Stimulated activated memory B cell treated with anti-CD40 and anti-IgM and Interleukin-4, amounts not matched to agents 10 μg/mL and 1 μg/mL and 100 μg/mL, for 72 hours (primary cell): ENCODE measurements around the gene HSD11B2.
A peak's percentile ranks its signal among the peaks of the same experiment; 100 is the strongest.

Experiments used
- ATAC-seq: fragments of 150-1000 bp; cut with Tn5 transposase; 2 replicates; pipeline ENCODE4 v1.10.0; 2021
- H3K27ac Mint-ChIP-seq: one replicate; pipeline ENCODE4 v1.8.0; 2022; ENCODE audit warnings: mild to moderate bottlenecking, mixed read lengths
- H3K27me3 Mint-ChIP-seq: one replicate; pipeline ENCODE4 v1.8.0; 2022; ENCODE audit warnings: mixed read lengths
- H3K36me3 Mint-ChIP-seq: one replicate; pipeline ENCODE4 v1.8.0; 2022; ENCODE audit warnings: mixed read lengths
- H3K4me1 Mint-ChIP-seq: one replicate; pipeline ENCODE4 v1.8.0; 2022; ENCODE audit warnings: mixed read lengths
- H3K4me3 Mint-ChIP-seq: one replicate; pipeline ENCODE4 v1.8.0; 2022; ENCODE audit warnings: mild to moderate bottlenecking, moderate library complexity, mixed read lengths
- H3K9me3 Mint-ChIP-seq: one replicate; pipeline ENCODE4 v1.8.0; 2022; ENCODE audit warnings: mixed read lengths

HSD11B2 gene

DNA sequence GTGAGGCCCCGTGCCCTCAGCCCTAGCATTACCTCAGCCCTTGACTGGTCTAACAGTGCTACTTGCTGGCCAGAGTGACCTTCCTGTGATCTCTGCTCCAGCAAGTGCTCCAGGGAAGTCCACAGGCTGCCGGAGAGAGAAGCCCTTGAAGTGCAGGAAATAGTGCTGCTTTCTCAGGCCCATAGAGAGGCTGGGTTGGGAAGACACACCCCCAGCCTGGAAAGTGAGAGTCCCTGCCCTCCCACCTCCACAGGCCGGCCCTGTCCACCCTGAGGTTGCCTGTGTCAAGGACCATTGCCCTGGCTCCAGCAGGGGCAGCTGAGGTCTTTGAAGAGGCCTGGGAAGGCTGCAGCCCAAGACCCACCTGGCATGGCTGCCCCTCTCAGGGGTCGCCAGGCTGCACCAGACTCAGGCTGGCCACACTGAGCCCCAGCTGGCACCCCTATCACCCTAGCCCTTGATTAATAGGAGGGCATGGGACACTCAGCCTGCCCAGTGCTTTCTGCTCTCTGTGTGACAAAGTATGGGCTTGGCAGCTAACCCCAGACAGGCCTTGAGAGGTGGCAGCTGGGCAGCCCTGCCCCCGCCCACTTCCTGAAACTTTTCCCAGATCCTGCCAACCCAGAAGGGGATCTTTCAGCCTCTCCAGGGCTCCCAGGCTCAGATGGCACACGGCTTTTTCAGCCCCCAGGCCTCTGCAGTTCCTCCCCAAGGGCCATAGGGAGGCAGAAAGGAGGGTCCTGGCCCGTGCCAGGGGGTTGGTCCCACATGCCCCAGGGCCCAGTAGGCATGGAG is 28.3 kb downstream of the HSD11B2 start:
- no peak overlapping the region for H3K27ac Mint-ChIP-seq
- no peaks in the 10 kb centered on the region for H3K9me3 Mint-ChIP-seq
- no peak overlapping the region for H3K4me3 Mint-ChIP-seq
- no peaks in the 10 kb centered on the region for H3K27me3 Mint-ChIP-seq
- no peak for ATAC-seq
- peaks cover 23% of the 10 kb centered on the region for H3K36me3 Mint-ChIP-seq
- H3K4me1 Mint-ChIP-seq, result peaks cover 72% of the 10 kb centered on the region

GRCh38 chr16:67459861-67460150 is 28.9 kb downstream of the HSD11B2 start:
- H3K27ac Mint-ChIP-seq, result no peak overlapping the region

DNA sequence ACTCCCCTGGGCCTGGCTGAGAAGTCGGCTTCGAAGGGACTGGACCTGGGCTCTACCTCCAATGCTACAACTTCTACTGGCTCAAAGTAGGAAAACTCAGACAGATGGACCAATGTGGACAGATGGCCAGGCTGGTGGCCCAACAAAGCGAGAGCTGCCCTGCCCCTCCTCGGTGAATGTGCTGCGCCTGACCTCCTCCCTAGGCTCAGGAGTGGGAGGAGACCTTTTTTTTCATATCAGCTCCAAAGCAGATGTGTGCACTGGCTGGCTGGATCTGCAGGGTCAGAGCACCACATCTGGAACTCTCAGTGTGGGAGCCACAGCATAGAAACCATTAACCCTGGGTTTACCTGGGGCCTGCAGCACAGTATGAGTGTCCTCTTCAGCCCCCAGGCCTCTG is 29.2 kb downstream of the HSD11B2 start:
- Mint-ChIP-seq H3K36me3 (peaks cover 16% of the 10 kb centered on the region), H3K9me3 (no peaks in the 10 kb centered on the region), H3K27ac (no peak overlapping the region), H3K4me3 (no peak overlapping the region), H3K27me3 (no peaks in the 10 kb centered on the region), H3K4me1 (peaks cover 72% of the 10 kb centered on the region)
- no peak for ATAC-seq

More at GRCh38 chr16:67459861-67460150, 28.9 kb downstream of the HSD11B2 start:
- Mint-ChIP-seq H3K27me3 (no peaks in the 10 kb centered on the region), H3K9me3 (no peaks in the 10 kb centered on the region), H3K4me3 (no peak overlapping the region), H3K4me1 (peaks cover 72% of the 10 kb centered on the region), H3K36me3 (peaks cover 20% of the 10 kb centered on the region)
- no peak for ATAC-seq

DNA sequence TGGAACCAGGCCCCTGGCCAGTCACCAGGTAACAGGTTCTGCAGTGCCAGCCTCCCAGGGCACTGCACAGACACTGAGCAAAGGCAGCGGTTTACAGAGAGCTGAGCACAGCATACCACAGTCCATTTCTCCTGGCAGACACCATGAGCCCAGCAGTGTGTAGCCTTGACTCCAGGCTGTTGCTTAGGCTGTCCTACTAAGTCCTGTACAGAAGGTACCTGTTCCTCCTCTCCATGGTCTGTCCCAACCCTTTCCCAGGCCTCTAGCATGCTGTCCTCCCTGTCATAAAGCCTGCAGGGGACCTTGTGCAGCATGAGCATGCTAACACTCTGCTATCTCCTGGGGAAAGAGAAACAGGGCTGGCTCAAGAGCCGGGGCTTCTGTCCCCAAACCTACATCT is 30.0 kb downstream of the HSD11B2 start:
- peaks cover 16% of the 10 kb centered on the region for H3K36me3 Mint-ChIP-seq
- H3K9me3 Mint-ChIP-seq, result no peaks in the 10 kb centered on the region
- no peaks in the 10 kb centered on the region for H3K27me3 Mint-ChIP-seq
- H3K4me3 Mint-ChIP-seq, result no peak overlapping the region
- ATAC-seq, result no peak
- H3K27ac Mint-ChIP-seq, result no peak overlapping the region
- H3K4me1 Mint-ChIP-seq, result peaks cover 72% of the 10 kb centered on the region

GRCh38 chr16:67461600-67462278 is 30.8 kb downstream of the HSD11B2 start:
- H3K27ac Mint-ChIP-seq, result no peak overlapping the region

GRCh38 chr16:67462279-67462655 is 31.3 kb downstream of the HSD11B2 start:
- no peak for ATAC-seq
- peaks cover 16% of the 10 kb centered on the region for H3K36me3 Mint-ChIP-seq
- no peaks in the 10 kb centered on the region for H3K27me3 Mint-ChIP-seq
- peaks cover 72% of the 10 kb centered on the region for H3K4me1 Mint-ChIP-seq
- no peak overlapping the region for H3K27ac Mint-ChIP-seq
- H3K4me3 Mint-ChIP-seq, result no peak overlapping the region
- H3K9me3 Mint-ChIP-seq, result no peaks in the 10 kb centered on the region

More at GRCh38 chr16:67461600-67462278, 30.8 kb downstream of the HSD11B2 start:
- peaks cover 72% of the 10 kb centered on the region for H3K4me1 Mint-ChIP-seq
- no peak overlapping the region for H3K4me3 Mint-ChIP-seq
- H3K27me3 Mint-ChIP-seq, result no peaks in the 10 kb centered on the region
- H3K36me3 Mint-ChIP-seq, result peaks cover 16% of the 10 kb centered on the region
- ATAC-seq, result no peak
- H3K9me3 Mint-ChIP-seq, result no peaks in the 10 kb centered on the region

DNA sequence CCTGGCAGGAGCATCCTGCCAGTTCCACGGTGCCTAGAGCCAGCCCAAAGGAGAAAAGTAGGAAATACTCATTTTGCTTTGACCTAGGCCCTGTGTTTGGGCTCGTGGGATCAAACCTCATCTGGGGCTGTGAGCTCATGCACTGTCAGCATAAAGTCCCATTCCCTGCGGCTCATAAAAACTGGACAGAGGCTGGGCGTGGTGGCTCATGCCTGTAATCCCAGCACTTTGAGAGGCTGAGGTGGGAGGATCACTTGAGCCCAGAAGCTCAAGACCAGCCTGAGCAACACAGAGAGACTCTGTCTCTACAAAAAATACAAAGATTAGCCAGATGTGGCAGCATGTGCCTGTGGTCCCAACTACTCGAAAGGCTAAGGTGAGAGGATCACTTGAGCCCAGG is 32.1 kb downstream of the HSD11B2 start:
- no peak for ATAC-seq
- H3K4me1 Mint-ChIP-seq, result peaks cover 80% of the 10 kb centered on the region
- no peaks in the 10 kb centered on the region for H3K27me3 Mint-ChIP-seq
- no peak overlapping the region for H3K4me3 Mint-ChIP-seq
- H3K9me3 Mint-ChIP-seq, result no peaks in the 10 kb centered on the region
- H3K27ac Mint-ChIP-seq, result no peak overlapping the region
- peaks cover 20% of the 10 kb centered on the region for H3K36me3 Mint-ChIP-seq

- no peak for ATAC-seq
- peaks cover 82% of the 10 kb centered on the region for H3K4me1 Mint-ChIP-seq
- H3K36me3 Mint-ChIP-seq, result peaks cover 23% of the 10 kb centered on the region
Measured at GRCh38 chr16:67463691-67464090, 32.8 kb downstream of the HSD11B2 start.

DNA sequence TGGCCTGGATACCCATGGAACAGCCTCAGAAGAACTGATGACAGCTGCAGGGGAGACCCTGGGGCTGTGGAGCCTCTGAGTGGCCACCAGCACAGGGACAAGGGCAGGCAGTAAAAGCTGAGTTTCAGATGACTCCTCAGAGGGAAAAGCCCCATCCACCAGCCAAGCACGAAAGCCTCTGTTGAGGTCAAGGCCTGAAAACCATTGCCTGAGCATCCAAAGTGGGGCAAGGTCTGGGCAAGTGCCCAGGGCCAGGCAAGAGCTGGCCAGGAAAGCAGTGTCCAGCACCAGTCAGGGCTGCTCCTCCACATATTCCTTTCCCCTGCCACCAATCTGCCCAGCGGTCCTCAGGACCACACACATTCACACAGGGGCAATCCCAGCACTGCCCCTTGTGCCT is 33.6 kb downstream of the HSD11B2 start:
- no peaks in the 10 kb centered on the region for H3K27me3 Mint-ChIP-seq

More at GRCh38 chr16:67463691-67464090, 32.8 kb downstream of the HSD11B2 start:
- no peak overlapping the region for H3K4me3 Mint-ChIP-seq
- no peaks in the 10 kb centered on the region for H3K27me3 Mint-ChIP-seq
- no peaks in the 10 kb centered on the region for H3K9me3 Mint-ChIP-seq
- no peak overlapping the region for H3K27ac Mint-ChIP-seq

DNA sequence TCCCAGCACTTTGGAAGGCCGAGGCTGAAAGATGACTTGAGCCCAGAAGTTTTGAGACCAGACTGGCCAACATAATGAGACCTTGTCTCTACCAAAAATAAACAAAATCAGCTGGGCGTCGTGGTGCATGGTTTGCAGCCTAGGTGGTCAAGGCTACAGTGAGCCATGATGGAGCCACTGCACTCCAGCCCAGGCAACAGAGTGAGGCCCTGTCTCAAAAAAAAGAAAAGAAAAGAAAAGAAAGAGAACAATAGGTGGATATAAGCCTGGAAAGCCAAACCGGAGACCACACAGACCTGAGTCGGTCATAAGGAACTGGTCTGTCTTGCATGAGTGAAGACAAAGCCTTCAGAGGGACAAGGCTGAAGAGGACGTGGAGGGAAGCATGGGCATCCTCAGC is 35.7 kb downstream of the HSD11B2 start:
- ATAC-seq, result no peak
- no peak overlapping the region for H3K4me3 Mint-ChIP-seq
- H3K4me1 Mint-ChIP-seq, result peaks cover 90% of the 10 kb centered on the region

More for the DNA sequence above, 33.6 kb downstream of the HSD11B2 start:
- Mint-ChIP-seq H3K4me1 (peaks cover 86% of the 10 kb centered on the region), H3K9me3 (no peaks in the 10 kb centered on the region), H3K27ac (no peak overlapping the region), H3K36me3 (peaks cover 20% of the 10 kb centered on the region), H3K4me3 (no peak overlapping the region)
- ATAC-seq, result no peak

GRCh38 chr16:67468731-67469130 is 37.8 kb downstream of the HSD11B2 start:
- no peaks in the 10 kb centered on the region for H3K27me3 Mint-ChIP-seq
- ATAC-seq, result no peak
- H3K36me3 Mint-ChIP-seq, result peaks cover 21% of the 10 kb centered on the region
- no peaks in the 10 kb centered on the region for H3K9me3 Mint-ChIP-seq
- H3K4me1 Mint-ChIP-seq, result peaks cover 89% of the 10 kb centered on the region
- no peak overlapping the region for H3K4me3 Mint-ChIP-seq
- H3K27ac Mint-ChIP-seq, result peak overlapping the region; percentile 71

More for the DNA sequence above, 35.7 kb downstream of the HSD11B2 start:
- no peak overlapping the region for H3K27ac Mint-ChIP-seq
- H3K27me3 Mint-ChIP-seq, result no peaks in the 10 kb centered on the region
- no peaks in the 10 kb centered on the region for H3K9me3 Mint-ChIP-seq
- H3K36me3 Mint-ChIP-seq, result peaks cover 18% of the 10 kb centered on the region

- ATAC-seq, result no peak
- peaks cover 89% of the 10 kb centered on the region for H3K4me1 Mint-ChIP-seq
- H3K36me3 Mint-ChIP-seq, result peaks cover 36% of the 10 kb centered on the region
- H3K27me3 Mint-ChIP-seq, result no peaks in the 10 kb centered on the region
- no peak overlapping the region for H3K4me3 Mint-ChIP-seq
- no peaks in the 10 kb centered on the region for H3K9me3 Mint-ChIP-seq
- H3K27ac Mint-ChIP-seq, result no peak overlapping the region
Measured at GRCh38 chr16:67470359-67470758, 39.4 kb downstream of the HSD11B2 start.

DNA sequence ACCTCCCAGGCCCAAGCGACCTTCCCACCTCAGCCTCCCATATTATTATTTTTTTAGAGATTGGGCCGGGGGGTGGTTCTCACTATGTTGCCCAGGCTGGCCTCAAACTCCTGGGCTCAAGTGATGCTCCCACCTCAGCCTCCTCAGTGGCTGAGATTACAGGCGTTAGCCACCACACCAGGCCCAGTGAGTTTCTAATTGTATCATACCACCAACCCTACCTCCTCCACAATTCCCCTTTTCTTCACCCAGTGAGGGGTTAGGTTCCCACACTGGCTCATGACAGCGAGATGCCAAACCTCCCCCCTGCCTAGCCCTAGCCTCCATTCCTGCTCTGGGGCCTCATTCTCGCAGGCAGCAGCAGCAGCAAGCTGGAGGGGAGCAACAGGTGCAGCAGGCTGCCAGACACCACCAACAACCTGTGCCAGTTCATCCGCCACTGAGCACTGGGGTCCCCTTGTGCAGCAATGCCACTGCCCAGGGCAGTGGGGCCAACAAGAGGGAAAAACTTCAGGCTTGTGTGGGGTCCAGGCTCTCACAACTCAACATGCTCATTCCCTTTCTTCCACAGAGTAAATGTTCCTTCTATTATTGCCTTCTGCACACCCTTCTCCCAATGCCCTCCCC is 41.0 kb downstream of the HSD11B2 start:
- Mint-ChIP-seq H3K27me3 (no peaks in the 10 kb centered on the region), H3K4me3 (no peak overlapping the region), H3K9me3 (no peaks in the 10 kb centered on the region), H3K36me3 (peaks cover 36% of the 10 kb centered on the region), H3K27ac (no peak overlapping the region), H3K4me1 (peaks cover 77% of the 10 kb centered on the region)
- no peak for ATAC-seq

DNA sequence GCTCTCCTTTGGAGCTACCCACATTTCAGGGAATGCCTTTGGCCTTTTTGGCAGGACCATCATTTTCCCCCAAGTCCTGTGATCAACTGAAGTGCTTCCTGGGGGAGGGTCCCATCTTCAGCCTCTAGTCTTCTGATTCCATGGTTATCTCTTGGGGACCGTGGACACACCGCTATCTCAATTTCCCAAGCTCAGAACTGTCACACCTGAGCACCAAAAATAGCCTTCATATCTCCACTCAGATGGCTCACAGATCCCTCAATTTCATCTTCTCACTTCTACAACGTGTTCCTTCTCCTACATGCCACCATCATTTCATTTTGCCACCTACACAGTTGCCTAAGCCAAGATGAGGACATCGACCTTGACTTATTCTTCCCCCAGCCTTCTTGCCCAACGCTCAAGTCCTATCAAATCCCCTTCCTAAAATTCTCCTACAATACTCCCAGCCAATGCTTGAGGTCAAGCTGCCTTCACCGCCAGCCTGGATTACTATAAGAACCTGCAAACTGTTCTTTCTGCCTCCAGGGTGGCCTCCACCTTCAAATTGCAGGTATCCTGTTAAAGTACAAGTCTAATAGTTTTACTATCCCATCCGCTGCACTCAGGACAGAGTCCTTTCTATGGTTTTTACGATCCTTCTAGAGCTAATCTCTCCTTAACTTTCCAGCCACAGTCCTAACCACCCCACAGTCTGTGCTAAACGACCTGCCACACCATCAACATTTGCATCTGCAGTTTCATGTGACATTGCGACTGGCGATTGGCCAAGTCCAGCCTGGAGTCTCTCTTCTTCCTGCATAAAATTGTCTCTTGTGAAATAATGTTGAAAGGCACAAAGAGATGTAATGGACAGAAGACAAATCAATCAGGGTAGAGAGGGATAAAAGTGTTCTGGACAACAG is 43.9 kb downstream of the HSD11B2 start:
- no peak for ATAC-seq
- Mint-ChIP-seq H3K4me1 (peaks cover 74% of the 10 kb centered on the region), H3K27ac (peak overlapping the region; percentile 3), H3K36me3 (peaks cover 34% of the 10 kb centered on the region), H3K4me3 (no peak overlapping the region), H3K27me3 (no peaks in the 10 kb centered on the region), H3K9me3 (no peaks in the 10 kb centered on the region)
